Effector CD8-positive, alpha-beta T cell (primary cell): Measurements from ENCODE around the gene STRA6.

Source experiments
- DNase-seq: peaks from one replicate; lab custom pipeline; 2025; lab: John Stamatoyannopoulos, UW

Gene STRA6

DNA sequence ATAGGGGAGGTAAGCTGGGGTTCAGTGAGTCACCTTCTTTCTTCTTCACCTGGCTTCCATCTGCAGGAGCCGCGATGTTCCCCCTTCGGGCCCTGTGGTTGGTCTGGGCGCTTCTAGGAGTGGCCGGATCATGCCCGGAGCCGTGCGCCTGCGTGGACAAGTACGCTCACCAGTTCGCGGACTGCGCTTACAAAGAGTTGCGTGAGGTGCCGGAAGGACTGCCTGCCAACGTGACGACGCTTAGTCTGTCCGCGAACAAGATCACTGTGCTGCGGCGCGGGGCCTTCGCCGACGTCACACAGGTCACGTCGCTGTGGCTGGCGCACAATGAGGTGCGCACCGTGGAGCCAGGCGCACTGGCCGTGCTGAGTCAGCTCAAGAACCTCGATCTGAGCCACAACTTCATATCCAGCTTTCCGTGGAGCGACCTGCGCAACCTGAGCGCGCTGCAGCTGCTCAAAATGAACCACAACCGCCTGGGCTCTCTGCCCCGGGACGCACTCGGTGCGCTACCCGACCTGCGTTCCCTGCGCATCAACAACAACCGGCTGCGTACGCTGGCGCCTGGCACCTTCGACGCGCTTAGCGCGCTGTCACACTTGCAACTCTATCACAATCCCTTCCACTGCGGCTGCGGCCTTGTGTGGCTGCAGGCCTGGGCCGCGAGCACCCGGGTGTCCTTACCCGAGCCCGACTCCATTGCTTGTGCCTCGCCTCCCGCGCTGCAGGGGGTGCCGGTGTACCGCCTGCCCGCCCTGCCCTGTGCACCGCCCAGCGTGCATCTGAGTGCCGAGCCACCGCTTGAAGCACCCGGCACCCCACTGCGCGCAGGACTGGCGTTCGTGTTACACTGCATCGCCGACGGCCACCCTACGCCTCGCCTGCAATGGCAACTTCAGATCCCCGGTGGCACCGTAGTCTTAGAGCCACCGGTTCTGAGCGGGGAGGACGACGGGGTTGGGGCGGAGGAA lies 69.6 kb downstream of the STRA6 start:
- no peak for DNase-seq

DNA sequence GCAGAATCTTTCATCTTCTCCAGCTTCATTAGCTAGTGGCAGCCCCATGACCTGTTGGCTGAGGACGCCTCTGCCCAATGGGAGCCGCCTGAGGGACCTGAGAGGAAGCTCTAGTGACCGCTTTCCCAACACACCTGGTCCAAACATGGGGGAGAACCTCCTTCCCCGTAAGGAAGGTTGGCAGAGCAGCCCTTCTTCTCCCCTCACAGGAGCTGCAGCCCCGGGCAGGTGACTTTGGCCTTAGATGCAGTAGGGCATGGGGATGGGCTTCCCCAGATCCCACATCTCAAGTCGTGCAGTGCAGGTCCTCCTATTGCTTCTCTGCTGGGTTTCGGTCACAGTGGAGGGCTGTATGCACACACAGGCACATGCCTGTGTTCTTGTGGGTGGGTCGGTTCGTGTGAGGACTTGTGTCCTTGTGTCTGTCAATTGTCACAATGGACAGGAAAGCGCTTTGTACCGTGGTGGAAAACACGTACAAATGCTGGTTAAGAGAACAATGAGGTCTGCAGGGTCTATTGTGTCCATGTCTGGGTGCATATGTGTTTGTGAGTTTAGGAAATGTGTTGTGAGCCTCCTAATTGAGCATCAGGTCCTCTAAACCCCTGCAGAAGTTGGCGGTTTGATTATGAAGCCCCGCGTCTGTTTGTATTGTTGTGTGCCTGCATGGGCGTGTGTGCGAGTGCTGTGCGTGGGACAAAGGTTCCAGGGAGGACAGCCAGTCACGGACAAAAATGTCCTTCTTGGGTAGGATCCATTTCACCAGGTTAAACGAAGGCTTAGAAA lies 70.8 kb downstream of the STRA6 start:
- no peak for DNase-seq

DNA sequence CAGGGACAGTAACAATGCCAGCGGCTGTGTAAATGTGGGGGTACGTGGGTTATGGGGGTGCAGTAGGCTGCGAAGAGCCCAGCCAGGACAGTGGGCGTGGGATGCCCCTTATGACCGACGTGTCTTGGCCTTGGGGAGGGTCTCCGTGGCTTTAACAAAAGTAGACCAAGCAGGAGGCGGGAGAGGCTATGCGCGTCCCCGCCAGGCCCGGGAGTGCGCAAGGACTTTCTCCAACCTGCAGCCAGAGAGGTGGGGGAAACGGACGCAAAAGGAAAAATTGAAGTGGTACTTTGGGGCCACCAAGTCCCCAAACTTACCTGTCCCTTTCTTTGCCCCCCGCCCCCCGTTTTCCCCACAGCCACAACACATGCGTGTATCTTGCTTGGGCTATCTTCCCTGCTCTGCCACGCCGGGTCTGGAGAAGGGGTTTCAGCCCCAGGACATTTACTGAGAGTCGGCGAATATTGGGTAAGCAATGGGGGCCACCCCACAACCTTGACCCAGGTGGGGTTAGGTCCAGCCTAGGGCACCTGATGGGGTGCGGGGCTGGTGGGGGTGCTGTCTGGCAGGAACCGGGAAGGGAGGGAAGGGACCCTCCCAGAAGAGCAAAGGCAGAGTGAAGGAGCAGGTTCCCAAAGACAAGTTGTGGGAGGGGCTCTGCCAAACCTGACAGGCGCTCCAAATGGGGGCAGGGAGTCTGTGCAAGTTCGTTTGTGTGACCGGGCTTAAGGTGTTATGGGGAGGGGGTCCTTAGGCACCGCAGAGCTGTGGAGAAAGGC lies 71.5 kb downstream of the STRA6 start:
- no peak for DNase-seq

- DNase-seq: no peak
Observed at GRCh38 chr15:74130155-74130848, 72.3 kb downstream of the STRA6 start, which contains the start of gene ISLR2. Gene ISLR2, plus strand, starts transcription at chr15:74130586. Its CDS starts 2,169 bp downstream, at chr15:74132755.

- DNase-seq: no peak
Observed at GRCh38 chr15:74129586-74130154, 72.9 kb downstream of the STRA6 start.
